ENCODE measurements around the gene MYT1.
"Not testable (repeated sequence)": the region's sequence is repeated elsewhere in the genome, so short reads cannot be mapped to it uniquely, and the experiment has no call there.

The MYT1 gene

DNA sequence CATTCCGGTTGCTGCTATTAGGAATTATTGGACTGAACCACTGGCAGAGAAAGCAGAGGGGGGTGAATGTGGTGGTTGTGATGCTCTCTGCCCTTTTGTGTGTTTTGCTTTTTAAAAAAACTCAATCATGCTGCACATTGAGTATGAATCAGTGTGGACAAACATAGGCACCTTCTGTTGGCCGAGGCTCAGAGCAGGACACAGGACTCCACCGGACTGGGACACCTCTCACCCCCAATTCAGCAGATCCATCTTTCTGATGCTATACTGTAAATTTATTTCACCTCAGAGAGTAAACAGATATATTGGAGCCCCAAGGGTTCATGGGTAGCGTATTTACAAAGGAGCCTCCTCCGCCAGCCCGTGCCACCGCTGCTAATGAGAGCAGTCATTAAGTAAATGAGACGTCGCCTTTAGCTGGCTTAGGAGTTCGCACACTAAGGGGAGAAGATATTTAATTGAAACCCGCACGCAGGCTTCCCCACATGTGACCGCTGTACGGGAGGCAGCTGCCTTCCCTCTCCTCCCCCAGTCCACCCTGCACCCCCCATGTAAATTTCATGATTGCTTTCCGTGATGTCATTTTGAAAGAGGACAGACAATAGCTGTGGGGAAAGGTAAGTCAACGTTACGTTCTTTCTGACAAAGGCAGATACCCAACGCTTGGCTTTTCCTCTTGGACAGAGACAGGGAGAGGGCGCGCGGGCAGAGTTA, at the start of gene MYT1:
MYT1 (plus strand) TSS at position 330 of the 714 bp plus-strand sequence. CDS start 34,410 bp downstream, outside the sequence.
- Histone ChIP-seq H3K4me3 (ENCODE audit: low read depth in 1 of 2, low read length in 2 of 2) (no peak within 1 kb of the TSS), H3K9me3 (ENCODE audit: control insufficient read depth in 1 of 2, low read length in 2 of 2) (no peaks in the 10 kb centered on the region), H3K27ac (ENCODE audit: low read depth, low read length) (no peak within 1 kb of the TSS), H3K27me3 (ENCODE audit: control insufficient read depth in 1 of 2, insufficient read depth in 2 of 2, low read length in 2 of 2) (peaks cover 35 to 49% of the 10 kb centered on the region in 2 donors), H3K9ac (ENCODE audit: low read depth in 1 of 2, low read length in 2 of 2) (no peak within 1 kb of the TSS), H3K4me1 (ENCODE audit: control insufficient read depth in 1 of 2, insufficient read depth in 2 of 2, low read length in 2 of 2) (peaks cover 0 to 3% of the 10 kb centered on the region in 2 donors), H3K36me3 (ENCODE audit: control insufficient read depth in 1 of 2, insufficient read depth in 2 of 2, low read length in 2 of 2) (no peaks in the 10 kb centered on the region)

DNA sequence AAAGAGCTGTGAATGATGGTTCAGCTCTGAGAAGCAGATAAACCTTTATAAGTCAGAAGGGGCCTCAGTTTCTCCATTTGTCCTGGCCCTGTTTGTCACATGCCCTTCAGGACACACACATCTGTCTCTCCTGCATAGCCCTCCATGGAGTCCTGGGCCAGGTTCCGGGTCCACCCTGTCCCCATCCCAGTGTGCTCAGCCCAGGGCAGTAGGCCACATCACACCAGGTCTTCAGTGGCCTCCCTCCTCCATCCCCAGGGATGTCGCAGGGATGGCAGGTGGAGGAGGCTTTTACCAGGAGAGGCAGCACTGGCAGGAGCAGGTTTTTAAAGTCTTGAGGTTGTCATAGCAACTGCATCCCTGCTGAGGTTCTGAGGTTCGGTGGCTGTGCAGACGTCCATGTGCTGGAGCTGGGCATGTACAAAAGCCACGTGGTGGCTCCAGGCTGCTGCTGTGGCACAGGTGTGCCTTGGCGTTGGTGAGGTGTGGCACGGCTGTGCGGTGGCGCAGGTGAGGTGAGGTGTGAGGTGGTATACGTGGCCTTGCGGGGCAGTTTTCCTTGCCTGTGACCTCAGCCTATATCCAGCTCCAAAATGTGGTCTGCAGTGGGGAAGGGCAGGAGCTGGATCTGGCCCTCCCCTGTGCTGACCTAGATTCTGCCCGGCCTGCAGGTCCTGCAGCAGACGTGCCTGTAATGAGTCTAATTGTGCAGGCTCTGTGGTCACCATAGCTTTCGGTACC, 48.9 kb upstream of the MYT1 start:
- H3K4me3 ChIP-seq (ENCODE audit: low read depth in 1 of 2, low read length in 2 of 2) = no peak overlapping the region
- no peak overlapping the region for H3K27ac ChIP-seq (ENCODE audit: low read depth, low read length)
- no peaks in the 10 kb centered on the region for H3K36me3 ChIP-seq (ENCODE audit: control insufficient read depth in 1 of 2, insufficient read depth in 2 of 2, low read length in 2 of 2)
- no peak overlapping the region for H3K9ac ChIP-seq (ENCODE audit: low read depth in 1 of 2, low read length in 2 of 2)
- H3K27me3 ChIP-seq (ENCODE audit: control insufficient read depth in 1 of 2, insufficient read depth in 2 of 2, low read length in 2 of 2) = no peaks in the 10 kb centered on the region
- H3K9me3 ChIP-seq (ENCODE audit: control insufficient read depth in 1 of 2, low read length in 2 of 2) = no peaks in the 10 kb centered on the region
- H3K4me1 ChIP-seq (ENCODE audit: control insufficient read depth in 1 of 2, insufficient read depth in 2 of 2, low read length in 2 of 2) = peaks cover 3 to 6% of the 10 kb centered on the region in 2 donors

DNA sequence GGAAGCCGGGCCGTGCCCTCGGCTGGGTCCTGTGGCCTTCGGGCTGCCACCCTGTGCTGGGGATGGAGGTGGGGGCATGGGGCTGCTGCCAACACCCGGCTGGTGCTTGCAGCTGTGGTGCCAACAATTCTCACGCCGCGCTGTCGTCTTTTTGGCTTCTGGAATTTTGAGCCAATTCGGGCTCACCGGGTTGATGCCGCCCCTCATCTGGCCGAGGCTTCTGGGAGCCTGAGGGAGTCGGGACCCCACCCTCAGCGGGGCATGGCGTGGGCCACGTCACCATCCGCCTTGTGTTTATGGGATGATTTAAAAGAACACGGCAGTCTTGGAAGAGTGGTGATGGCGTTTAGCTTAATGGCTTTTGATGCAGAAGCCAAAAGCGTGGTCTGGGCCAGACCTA, 48.2 kb upstream of the MYT1 start:
- Histone ChIP-seq H3K4me1 (ENCODE audit: control insufficient read depth in 1 of 2, insufficient read depth in 2 of 2, low read length in 2 of 2) (peaks cover 3 to 7% of the 10 kb centered on the region in 2 donors), H3K4me3 (ENCODE audit: low read depth in 1 of 2, low read length in 2 of 2) (no peak overlapping the region), H3K27me3 (ENCODE audit: control insufficient read depth in 1 of 2, insufficient read depth in 2 of 2, low read length in 2 of 2) (peaks cover 0 to 2% of the 10 kb centered on the region in 2 donors), H3K27ac (ENCODE audit: low read depth, low read length) (no peak overlapping the region), H3K9me3 (ENCODE audit: control insufficient read depth in 1 of 2, low read length in 2 of 2) (no peaks in the 10 kb centered on the region), H3K9ac (ENCODE audit: low read depth in 1 of 2, low read length in 2 of 2) (no peak overlapping the region), H3K36me3 (ENCODE audit: control insufficient read depth in 1 of 2, insufficient read depth in 2 of 2, low read length in 2 of 2) (no peaks in the 10 kb centered on the region)

DNA sequence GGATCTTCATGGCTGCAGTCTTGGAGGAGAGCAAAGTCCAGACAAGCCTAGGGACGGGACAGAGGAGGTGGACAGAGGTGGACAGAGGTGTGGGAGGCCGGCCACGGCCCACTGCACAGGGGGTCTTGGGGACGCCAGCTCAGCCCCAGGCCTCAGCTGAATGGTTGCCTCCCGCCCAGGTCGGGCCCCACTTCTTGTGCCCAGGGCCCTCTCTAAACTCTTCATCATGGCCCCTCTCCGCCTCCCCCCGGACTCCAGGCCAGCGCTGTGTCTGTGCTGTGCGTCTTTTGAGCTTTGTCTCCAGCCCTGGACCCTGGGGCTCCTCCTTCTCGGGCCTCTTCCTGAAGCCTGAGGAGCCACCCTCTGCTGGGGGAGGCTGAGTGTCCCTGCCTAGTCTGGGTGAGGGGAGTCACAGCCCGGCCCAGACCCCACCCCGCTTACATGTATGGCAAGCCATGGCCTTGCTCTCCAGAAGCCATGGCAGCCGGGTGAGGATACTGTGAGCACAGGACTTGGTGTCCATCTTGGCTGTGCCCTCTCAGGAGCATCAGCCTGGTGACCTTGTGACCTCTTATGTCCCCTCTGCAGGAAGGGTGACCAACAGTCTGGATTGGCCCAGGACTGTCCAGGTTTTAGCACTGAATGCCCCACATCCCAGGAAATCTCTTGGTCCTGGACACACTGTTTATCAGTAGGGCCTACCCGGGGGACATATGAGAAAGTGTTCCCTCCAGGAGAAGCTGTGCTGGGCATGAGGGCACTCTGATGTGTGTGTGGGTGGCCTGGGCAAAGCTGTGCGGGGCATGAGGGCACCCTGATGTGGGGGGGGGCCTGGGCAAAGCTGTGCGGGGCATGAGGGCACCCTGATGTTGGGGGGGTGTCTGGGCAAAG, 47.5 kb upstream of the MYT1 start:
- Histone ChIP-seq H3K9ac (ENCODE audit: low read depth in 1 of 2, low read length in 2 of 2) (no peak overlapping the region), H3K27ac (ENCODE audit: low read depth, low read length) (no peak overlapping the region)

DNA sequence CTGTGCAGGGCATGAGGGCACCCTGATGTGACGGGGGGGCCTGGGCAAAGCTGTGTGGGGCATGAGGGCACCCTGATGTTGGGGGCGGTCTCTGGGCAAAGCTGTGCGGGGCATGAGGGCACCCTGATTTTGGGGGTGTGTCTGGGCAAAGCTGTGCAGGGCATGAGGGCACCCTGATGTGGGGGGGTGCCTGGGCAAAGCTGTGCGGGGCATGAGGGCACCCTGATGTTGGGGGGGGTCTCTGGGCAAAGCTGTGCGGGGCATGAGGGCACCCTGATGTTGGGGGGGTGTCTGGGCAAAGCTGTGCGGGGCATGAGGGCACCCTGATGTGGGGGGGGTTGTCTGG, 46.8 kb upstream of the MYT1 start:
- not testable (repeated sequence) for H3K36me3 ChIP-seq (ENCODE audit: control insufficient read depth in 1 of 2, insufficient read depth in 2 of 2, low read length in 2 of 2); H3K27ac ChIP-seq (ENCODE audit: low read depth, low read length); H3K9ac ChIP-seq (ENCODE audit: low read depth in 1 of 2, low read length in 2 of 2); H3K4me3 ChIP-seq (ENCODE audit: low read depth in 1 of 2, low read length in 2 of 2); H3K9me3 ChIP-seq (ENCODE audit: control insufficient read depth in 1 of 2, low read length in 2 of 2); H3K4me1 ChIP-seq (ENCODE audit: control insufficient read depth in 1 of 2, insufficient read depth in 2 of 2, low read length in 2 of 2)
- peaks cover 0 to 12% of the 10 kb centered on the region in 2 donors for H3K27me3 ChIP-seq (ENCODE audit: control insufficient read depth in 1 of 2, insufficient read depth in 2 of 2, low read length in 2 of 2)

More for the DNA sequence above, 47.5 kb upstream of the MYT1 start:
- Histone ChIP-seq H3K36me3 (ENCODE audit: control insufficient read depth in 1 of 2, insufficient read depth in 2 of 2, low read length in 2 of 2) (no peaks in the 10 kb centered on the region), H3K4me1 (ENCODE audit: control insufficient read depth in 1 of 2, insufficient read depth in 2 of 2, low read length in 2 of 2) (peaks cover 3 to 7% of the 10 kb centered on the region in 2 donors), H3K27me3 (ENCODE audit: control insufficient read depth in 1 of 2, insufficient read depth in 2 of 2, low read length in 2 of 2) (peaks cover 0 to 9% of the 10 kb centered on the region in 2 donors), H3K9me3 (ENCODE audit: control insufficient read depth in 1 of 2, low read length in 2 of 2) (no peaks in the 10 kb centered on the region), H3K4me3 (ENCODE audit: low read depth in 1 of 2, low read length in 2 of 2) (no peak overlapping the region)

DNA sequence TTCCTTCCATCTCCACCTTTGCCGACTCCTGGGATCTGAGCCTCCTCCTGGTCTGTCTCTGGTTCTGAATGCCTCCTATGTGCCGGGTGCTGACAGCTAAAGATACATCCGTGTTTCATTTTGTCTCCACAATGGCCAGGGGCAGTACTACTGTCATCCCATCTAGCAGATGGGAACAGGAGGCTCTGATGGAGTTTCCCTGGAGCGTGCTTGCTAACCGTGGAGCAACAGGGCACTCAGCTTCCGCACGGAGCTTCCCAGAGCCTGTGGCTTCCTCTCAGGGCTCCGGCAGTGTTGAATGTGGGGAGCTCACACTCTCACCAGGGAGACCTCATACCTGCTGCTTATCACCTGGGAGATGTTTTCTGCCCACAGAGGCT, 45.0 kb upstream of the MYT1 start:
- peaks cover 3 to 7% of the 10 kb centered on the region in 2 donors for H3K4me1 ChIP-seq (ENCODE audit: control insufficient read depth in 1 of 2, insufficient read depth in 2 of 2, low read length in 2 of 2)
- H3K27me3 ChIP-seq (ENCODE audit: control insufficient read depth in 1 of 2, insufficient read depth in 2 of 2, low read length in 2 of 2) = peaks cover 0 to 12% of the 10 kb centered on the region in 2 donors
- H3K36me3 ChIP-seq (ENCODE audit: control insufficient read depth in 1 of 2, insufficient read depth in 2 of 2, low read length in 2 of 2) = no peaks in the 10 kb centered on the region
- no peaks in the 10 kb centered on the region for H3K9me3 ChIP-seq (ENCODE audit: control insufficient read depth in 1 of 2, low read length in 2 of 2)
- H3K9ac ChIP-seq (ENCODE audit: low read depth in 1 of 2, low read length in 2 of 2) = no peak overlapping the region
- H3K4me3 ChIP-seq (ENCODE audit: low read depth in 1 of 2, low read length in 2 of 2) = no peak overlapping the region
- H3K27ac ChIP-seq (ENCODE audit: low read depth, low read length) = no peak overlapping the region

DNA sequence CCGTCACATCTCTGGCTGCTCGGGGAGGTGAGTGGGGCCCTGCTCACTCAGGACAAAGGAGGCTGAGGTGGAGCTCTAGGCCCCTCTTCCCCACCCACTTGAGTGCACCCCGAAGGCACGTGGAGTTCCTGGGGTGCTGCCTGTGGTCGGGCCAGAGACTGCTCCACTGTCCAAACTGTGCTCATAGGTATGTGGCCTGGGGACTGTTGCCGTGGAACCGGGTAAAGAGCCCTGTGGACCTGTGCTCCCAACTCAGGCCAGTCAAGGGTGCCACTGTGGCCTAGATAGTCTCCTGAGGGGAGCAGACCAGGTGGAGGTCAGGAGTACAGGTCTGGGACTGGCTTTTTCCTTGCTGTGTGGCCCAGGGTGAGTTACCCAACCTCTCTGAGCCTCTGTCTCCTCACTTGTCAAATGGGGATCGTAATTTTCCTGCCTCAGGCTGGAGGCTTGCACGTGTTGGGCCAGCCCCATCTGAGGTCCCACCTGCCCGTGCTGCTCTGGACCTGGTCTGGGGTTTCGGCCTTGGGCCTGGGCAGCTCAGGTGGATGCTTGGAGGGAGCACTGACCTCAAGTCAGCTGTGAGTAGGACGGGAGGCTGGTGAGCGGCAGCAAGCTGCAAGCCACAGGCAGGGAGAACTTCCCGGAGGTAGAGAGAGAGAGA, 44.4 kb upstream of the MYT1 start:
- peaks cover 3 to 7% of the 10 kb centered on the region in 2 donors for H3K4me1 ChIP-seq (ENCODE audit: control insufficient read depth in 1 of 2, insufficient read depth in 2 of 2, low read length in 2 of 2)
- H3K27me3 ChIP-seq (ENCODE audit: control insufficient read depth in 1 of 2, insufficient read depth in 2 of 2, low read length in 2 of 2) = peaks cover 0 to 12% of the 10 kb centered on the region in 2 donors
- no peaks in the 10 kb centered on the region for H3K9me3 ChIP-seq (ENCODE audit: control insufficient read depth in 1 of 2, low read length in 2 of 2)
- peak overlapping the region; percentile 44 to 53 for H3K4me3 ChIP-seq (ENCODE audit: low read depth in 1 of 2, low read length in 2 of 2)
- no peaks in the 10 kb centered on the region for H3K36me3 ChIP-seq (ENCODE audit: control insufficient read depth in 1 of 2, insufficient read depth in 2 of 2, low read length in 2 of 2)
- H3K27ac ChIP-seq (ENCODE audit: low read depth, low read length) = no peak overlapping the region
- no peak overlapping the region for H3K9ac ChIP-seq (ENCODE audit: low read depth in 1 of 2, low read length in 2 of 2)

DNA sequence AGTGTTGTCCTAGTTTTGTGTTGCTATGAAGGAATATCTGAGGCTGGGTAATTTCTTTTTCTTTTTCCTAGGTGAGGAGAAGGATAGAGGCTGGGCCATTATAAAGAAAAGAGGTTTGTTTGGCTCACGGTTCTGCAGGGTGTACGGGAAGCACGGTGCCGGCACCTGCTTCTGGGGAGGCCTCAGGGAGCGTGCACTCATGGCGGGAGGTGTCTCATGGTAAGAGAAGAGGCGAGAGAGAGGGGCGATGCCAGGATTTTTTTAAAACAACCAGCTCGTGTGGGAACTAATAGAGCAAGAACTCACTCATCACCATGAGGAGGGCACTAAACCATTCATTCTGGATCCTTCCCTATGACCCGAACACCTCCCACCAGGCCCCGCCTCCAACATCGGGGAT, 42.7 kb upstream of the MYT1 start:
- no peaks in the 10 kb centered on the region for H3K36me3 ChIP-seq (ENCODE audit: control insufficient read depth in 1 of 2, insufficient read depth in 2 of 2, low read length in 2 of 2)
- no peak overlapping the region for H3K4me3 ChIP-seq (ENCODE audit: low read depth in 1 of 2, low read length in 2 of 2)
- no peak overlapping the region for H3K9ac ChIP-seq (ENCODE audit: low read depth in 1 of 2, low read length in 2 of 2)
- H3K9me3 ChIP-seq (ENCODE audit: control insufficient read depth in 1 of 2, low read length in 2 of 2) = no peaks in the 10 kb centered on the region
- peaks cover 3 to 7% of the 10 kb centered on the region in 2 donors for H3K4me1 ChIP-seq (ENCODE audit: control insufficient read depth in 1 of 2, insufficient read depth in 2 of 2, low read length in 2 of 2)
- H3K27me3 ChIP-seq (ENCODE audit: control insufficient read depth in 1 of 2, insufficient read depth in 2 of 2, low read length in 2 of 2) = peaks cover 0 to 12% of the 10 kb centered on the region in 2 donors
- no peak overlapping the region for H3K27ac ChIP-seq (ENCODE audit: low read depth, low read length)

DNA sequence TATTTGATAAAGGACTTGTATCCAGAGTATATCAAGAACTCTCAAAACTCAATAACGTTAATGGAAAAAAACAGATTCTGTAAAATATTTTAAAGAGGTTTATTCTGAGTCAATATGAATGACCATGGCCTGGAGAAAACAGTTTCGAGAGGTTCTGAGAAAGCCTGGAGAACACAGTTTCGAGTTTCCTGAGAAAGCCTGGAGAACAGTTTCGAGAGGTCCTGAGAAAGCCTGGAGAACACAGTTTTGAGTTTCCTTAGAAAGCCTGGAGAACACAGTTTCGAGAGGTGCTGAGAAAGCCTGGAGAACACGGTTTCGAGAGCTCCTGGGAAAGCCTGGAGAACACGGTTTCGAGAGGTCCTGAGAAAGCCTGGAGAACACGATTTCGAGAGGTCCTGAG, 41.3 kb upstream of the MYT1 start:
- peaks cover 0 to 12% of the 10 kb centered on the region in 2 donors for H3K27me3 ChIP-seq (ENCODE audit: control insufficient read depth in 1 of 2, insufficient read depth in 2 of 2, low read length in 2 of 2)
- H3K4me1 ChIP-seq (ENCODE audit: control insufficient read depth in 1 of 2, insufficient read depth in 2 of 2, low read length in 2 of 2); H3K9me3 ChIP-seq (ENCODE audit: control insufficient read depth in 1 of 2, low read length in 2 of 2); H3K9ac ChIP-seq (ENCODE audit: low read depth in 1 of 2, low read length in 2 of 2); H3K4me3 ChIP-seq (ENCODE audit: low read depth in 1 of 2, low read length in 2 of 2); H3K36me3 ChIP-seq (ENCODE audit: control insufficient read depth in 1 of 2, insufficient read depth in 2 of 2, low read length in 2 of 2); H3K27ac ChIP-seq (ENCODE audit: low read depth, low read length): not testable (repeated sequence)
